Measurements from ENCODE around the gene CDH13. TPM values are rescaled to one million over a fixed set of nuclear protein-coding genes. Genes with fewer than 3 reads are reported as not detected.

Gene CDH13
- polyA plus RNA-seq, 2 of the 4 experiments (the other 2 are of a cell fraction), result not detected

DNA sequence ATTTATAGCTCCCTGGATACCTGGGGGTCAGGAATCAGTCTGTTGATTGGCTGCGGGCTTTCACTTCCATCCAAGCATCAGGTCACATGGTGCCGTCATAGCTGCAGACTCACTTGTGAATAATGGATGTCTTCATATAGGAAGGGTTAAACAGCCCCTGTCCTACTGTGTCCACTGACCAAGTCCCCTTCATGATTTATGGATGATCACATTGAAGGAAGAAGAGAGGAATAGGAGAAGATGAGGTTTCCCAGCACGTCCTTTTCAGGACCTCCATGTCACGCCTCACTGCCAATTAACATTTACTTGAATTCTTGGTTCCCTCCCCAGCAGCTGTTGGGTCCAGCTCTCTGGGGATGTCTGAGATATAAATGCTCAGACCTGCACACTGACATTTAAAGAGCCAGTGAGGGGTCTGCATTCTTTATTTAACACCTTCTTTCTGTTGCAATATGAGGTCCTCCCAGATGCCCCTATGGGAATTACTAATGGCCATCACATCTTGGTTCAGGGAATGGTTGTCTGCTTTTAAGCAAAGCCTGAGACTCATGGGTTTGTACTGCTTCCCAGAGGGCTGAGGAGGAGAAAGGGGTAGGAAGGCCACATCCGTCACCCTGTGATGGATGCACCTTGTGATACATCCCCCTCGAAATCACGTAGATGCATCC, 950.4 kb downstream of the CDH13 start:
- Histone ChIP-seq H3K4me3 (no peak overlapping the region), H3K4me2 (no peak overlapping the region), H3K4me1 (no peaks in the 10 kb centered on the region), H3K9me3 (no peaks in the 10 kb centered on the region), H3K27ac (no peak overlapping the region)
- FAIRE-seq (no peak), ATAC-seq (no peak), DNase-seq (ENCODE audit: low read depth in 1 of 2, low spot score in 1 of 2) (no peak)
- TF ChIP-seq KDM1A (IDR thresholded peaks at IDR 0.05; ENCODE audit: low read depth), result no peak
- no peak for TF ChIP-seq NR3C1 (IDR thresholded peaks at IDR 0.05)
- ChIA-PET POLR2A (no interaction called here), CTCF (no interaction called here)
- WGBS (ENCODE audit: missing lambda C conversion rate), result 19% methylated on average over 7 of the region's 7 CpGs

DNA sequence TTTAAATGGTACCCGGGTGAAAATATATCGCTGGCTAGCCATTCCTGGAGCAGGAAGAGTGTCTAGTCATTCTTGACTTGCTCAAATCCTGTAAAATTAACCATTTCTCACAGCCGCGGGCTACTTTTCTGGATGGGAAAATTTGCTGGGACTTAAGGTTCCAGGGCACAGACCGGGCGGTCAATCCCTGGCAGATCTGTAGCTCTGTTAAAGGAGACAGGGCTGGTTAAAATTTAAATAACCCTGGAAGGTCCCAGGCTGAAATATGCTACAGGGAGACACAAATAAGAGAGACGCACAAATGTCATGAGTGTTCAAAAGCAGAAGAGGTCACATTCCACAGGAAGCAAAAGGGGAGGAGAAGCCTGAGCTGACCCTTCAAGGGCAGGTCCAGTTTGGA, 951.4 kb downstream of the CDH13 start:
- FAIRE-seq, result no peak
- ATAC-seq, result no peak
- CTCF ChIA-PET, result no interaction called here
- H3K9me3 ChIP-seq, result no peaks in the 10 kb centered on the region
- TF ChIP-seq FOSL2 (IDR thresholded peaks at IDR 0.05) (no peak), FOSL2 (CRISPR knock-in tag; IDR thresholded peaks at IDR 0.05) (no peak), KDM5A (IDR thresholded peaks at IDR 0.05) (no peak), RAD21 (conservative IDR thresholded peaks at IDR 0.05 in 1 of 2, IDR thresholded peaks at IDR 0.05 in 1 of 2) (no peak), POLR2A (IDR thresholded peaks at IDR 0.05; ENCODE audit: low read length) (no peak), CEBPB (IDR thresholded peaks at IDR 0.05) (no peak), HOXB5 (CRISPR knock-in tag; IDR thresholded peaks at IDR 0.05) (no peak), PHF8 (IDR thresholded peaks at IDR 0.05; ENCODE audit: borderline replicate concordance, low read depth) (no peak), SREBF2 (IDR thresholded peaks at IDR 0.05) (no peak)
- TF ChIP-seq, protein P1, sequence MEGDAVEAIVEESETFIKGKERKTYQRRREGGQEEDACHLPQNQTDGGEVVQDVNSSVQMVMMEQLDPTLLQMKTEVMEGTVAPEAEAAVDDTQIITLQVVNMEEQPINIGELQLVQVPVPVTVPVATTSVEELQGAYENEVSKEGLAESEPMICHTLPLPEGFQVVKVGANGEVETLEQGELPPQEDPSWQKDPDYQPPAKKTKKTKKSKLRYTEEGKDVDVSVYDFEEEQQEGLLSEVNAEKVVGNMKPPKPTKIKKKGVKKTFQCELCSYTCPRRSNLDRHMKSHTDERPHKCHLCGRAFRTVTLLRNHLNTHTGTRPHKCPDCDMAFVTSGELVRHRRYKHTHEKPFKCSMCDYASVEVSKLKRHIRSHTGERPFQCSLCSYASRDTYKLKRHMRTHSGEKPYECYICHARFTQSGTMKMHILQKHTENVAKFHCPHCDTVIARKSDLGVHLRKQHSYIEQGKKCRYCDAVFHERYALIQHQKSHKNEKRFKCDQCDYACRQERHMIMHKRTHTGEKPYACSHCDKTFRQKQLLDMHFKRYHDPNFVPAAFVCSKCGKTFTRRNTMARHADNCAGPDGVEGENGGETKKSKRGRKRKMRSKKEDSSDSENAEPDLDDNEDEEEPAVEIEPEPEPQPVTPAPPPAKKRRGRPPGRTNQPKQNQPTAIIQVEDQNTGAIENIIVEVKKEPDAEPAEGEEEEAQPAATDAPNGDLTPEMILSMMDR (IDR thresholded peaks at IDR 0.05), result no peak
- WGBS (ENCODE audit: missing lambda C conversion rate), result 19% methylated on average over 7 of the region's 7 CpGs
- no peaks in the 10 kb centered on the region for H3K4me1 ChIP-seq
- no peak overlapping the region for H3K27ac ChIP-seq
- no peak overlapping the region for H3K4me2 ChIP-seq
- POLR2A ChIA-PET, result no interaction called here
- no peak for DNase-seq (ENCODE audit: low read depth in 1 of 2, low spot score in 1 of 2)
- H3K4me3 ChIP-seq, result no peak overlapping the region

DNA sequence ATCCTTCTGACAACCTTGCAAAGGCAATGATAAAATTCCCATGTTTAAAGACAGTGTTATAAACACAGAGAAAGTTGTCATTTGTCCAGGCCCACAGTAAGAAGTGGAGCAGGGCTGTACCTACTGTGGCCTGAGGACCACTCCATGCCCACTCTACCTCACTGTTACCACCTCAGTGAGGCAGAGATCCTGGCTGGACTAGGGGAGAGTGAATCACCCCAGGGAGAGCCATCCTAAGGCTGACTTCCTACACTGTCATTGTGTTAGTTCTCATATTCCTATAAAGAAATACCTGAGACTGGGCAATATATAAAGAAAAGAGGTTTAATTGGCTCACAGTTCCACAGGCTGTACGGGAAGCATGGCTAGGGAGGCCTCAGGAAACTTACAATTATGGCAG, 952.3 kb downstream of the CDH13 start:
- Histone ChIP-seq H3K4me3 (no peak overlapping the region), H3K4me1 (no peaks in the 10 kb centered on the region), H3K4me2 (no peak overlapping the region), H3K9me3 (no peaks in the 10 kb centered on the region), H3K27ac (no peak overlapping the region)
- FAIRE-seq (no peak), DNase-seq (ENCODE audit: low read depth in 1 of 2, low spot score in 1 of 2) (no peak), ATAC-seq (no peak)
- TF ChIP-seq ZNF302 (CRISPR knock-in tag; IDR thresholded peaks at IDR 0.05) (no peak), ZC3H11A (IDR thresholded peaks at IDR 0.05) (no peak), MYC (IDR thresholded peaks at IDR 0.05; ENCODE audit: borderline replicate concordance, low read length) (no peak), MAZ (IDR thresholded peaks at IDR 0.05; ENCODE audit: borderline replicate concordance, low read depth, low read length) (no peak), POLR2A (IDR thresholded peaks at IDR 0.05; ENCODE audit: low read length) (no peak), PHF8 (IDR thresholded peaks at IDR 0.05; ENCODE audit: borderline replicate concordance, low read depth) (no peak)
- TF ChIP-seq, protein P2, sequence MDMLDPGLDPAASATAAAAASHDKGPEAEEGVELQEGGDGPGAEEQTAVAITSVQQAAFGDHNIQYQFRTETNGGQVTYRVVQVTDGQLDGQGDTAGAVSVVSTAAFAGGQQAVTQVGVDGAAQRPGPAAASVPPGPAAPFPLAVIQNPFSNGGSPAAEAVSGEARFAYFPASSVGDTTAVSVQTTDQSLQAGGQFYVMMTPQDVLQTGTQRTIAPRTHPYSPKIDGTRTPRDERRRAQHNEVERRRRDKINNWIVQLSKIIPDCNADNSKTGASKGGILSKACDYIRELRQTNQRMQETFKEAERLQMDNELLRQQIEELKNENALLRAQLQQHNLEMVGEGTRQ (IDR thresholded peaks at IDR 0.05), result no peak
- TF ChIP-seq, protein P3, sequence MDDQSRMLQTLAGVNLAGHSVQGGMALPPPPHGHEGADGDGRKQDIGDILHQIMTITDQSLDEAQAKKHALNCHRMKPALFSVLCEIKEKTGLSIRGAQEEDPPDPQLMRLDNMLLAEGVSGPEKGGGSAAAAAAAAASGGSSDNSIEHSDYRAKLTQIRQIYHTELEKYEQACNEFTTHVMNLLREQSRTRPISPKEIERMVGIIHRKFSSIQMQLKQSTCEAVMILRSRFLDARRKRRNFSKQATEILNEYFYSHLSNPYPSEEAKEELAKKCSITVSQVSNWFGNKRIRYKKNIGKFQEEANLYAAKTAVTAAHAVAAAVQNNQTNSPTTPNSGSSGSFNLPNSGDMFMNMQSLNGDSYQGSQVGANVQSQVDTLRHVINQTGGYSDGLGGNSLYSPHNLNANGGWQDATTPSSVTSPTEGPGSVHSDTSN (IDR thresholded peaks at IDR 0.05), result no peak
- TF ChIP-seq, protein P4, sequence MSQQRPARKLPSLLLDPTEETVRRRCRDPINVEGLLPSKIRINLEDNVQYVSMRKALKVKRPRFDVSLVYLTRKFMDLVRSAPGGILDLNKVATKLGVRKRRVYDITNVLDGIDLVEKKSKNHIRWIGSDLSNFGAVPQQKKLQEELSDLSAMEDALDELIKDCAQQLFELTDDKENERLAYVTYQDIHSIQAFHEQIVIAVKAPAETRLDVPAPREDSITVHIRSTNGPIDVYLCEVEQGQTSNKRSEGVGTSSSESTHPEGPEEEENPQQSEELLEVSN (IDR thresholded peaks at IDR 0.05; ENCODE audit: borderline replicate concordance, low read depth), result no peak
- WGBS (ENCODE audit: missing lambda C conversion rate), result 0% methylated on average over 1 of the region's 1 CpG
- POLR2A ChIA-PET, result no interaction called here
- CTCF ChIA-PET, result no interaction called here
